ENCODE data around the gene ATP2A2.

ATP2A2 gene

DNA sequence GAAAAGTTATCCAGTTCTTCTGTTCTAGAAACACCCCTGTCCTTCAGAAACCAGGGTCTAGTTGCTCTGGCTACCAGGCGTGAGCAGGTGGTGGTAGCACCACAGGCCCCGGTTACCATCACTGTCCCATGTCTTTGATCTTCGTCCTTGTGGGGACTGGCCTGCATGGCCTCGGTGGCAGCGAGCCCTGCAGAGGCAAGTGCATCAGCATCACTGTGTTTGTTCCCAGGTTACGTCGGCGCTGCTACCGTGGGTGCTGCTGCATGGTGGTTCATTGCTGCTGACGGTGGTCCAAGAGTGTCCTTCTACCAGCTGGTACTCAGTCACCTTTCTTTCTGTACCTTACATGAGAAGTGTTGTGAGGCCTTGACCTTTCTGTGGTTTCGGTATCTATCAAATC is 63.6 kb downstream of the ATP2A2 start:
- TF ChIP-seq, protein P1, sequence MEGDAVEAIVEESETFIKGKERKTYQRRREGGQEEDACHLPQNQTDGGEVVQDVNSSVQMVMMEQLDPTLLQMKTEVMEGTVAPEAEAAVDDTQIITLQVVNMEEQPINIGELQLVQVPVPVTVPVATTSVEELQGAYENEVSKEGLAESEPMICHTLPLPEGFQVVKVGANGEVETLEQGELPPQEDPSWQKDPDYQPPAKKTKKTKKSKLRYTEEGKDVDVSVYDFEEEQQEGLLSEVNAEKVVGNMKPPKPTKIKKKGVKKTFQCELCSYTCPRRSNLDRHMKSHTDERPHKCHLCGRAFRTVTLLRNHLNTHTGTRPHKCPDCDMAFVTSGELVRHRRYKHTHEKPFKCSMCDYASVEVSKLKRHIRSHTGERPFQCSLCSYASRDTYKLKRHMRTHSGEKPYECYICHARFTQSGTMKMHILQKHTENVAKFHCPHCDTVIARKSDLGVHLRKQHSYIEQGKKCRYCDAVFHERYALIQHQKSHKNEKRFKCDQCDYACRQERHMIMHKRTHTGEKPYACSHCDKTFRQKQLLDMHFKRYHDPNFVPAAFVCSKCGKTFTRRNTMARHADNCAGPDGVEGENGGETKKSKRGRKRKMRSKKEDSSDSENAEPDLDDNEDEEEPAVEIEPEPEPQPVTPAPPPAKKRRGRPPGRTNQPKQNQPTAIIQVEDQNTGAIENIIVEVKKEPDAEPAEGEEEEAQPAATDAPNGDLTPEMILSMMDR (conservative IDR thresholded peaks at IDR 0.05; ENCODE audit: control insufficient read depth, insufficient read depth, low read depth, low read length) = no peak
- H3K4me3 ChIP-seq (ENCODE audit: control insufficient read depth, low read depth, low read length) = no peak overlapping the region

DNA sequence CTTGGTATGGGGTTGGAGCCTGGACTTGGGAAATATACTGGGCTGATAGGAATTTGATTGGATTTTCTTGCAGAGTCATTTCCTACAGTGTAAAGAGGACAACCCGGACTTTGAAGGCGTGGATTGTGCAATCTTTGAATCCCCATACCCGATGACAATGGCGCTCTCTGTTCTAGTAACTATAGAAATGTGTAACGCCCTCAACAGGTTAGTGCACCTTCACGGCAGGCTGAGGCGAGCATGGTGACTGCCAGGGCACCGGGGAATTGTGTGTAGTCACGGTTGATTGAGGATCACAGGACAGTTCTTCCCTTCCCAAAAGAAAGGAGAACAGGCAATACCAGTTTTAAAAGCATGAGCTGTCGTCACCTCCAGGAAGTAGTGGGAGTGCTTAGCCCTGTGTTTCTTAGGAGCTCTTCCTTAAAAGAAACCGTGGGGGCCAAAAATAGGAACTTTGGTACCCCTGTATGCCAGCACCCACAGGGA is 64.2 kb downstream of the ATP2A2 start:
- TF ChIP-seq, protein P1 (conservative IDR thresholded peaks at IDR 0.05; ENCODE audit: control insufficient read depth, insufficient read depth, low read depth, low read length) = no peak
- no peak overlapping the region for H3K4me3 ChIP-seq (ENCODE audit: control insufficient read depth, low read depth, low read length)
- no peak for DNase-seq (ENCODE audit: low read depth)

More for the DNA sequence above, 63.6 kb downstream of the ATP2A2 start:
- DNase-seq (ENCODE audit: low read depth) = no peak

DNA sequence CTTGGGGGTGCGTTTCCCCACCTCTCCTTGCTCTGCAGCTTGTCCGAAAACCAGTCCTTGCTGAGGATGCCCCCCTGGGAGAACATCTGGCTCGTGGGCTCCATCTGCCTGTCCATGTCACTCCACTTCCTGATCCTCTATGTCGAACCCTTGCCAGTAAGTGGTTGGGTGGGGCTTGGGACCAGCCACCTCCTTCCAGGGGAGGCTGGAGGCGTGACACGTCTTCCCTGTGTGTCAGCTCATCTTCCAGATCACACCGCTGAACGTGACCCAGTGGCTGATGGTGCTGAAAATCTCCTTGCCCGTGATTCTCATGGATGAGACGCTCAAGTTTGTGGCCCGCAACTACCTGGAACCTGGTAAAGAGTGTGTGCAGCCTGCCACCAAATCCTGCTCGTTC is 64.9 kb downstream of the ATP2A2 start:
- TF ChIP-seq, protein P1 (conservative IDR thresholded peaks at IDR 0.05; ENCODE audit: control insufficient read depth, insufficient read depth, low read depth, low read length) = no peak
- no peak overlapping the region for H3K4me3 ChIP-seq (ENCODE audit: control insufficient read depth, low read depth, low read length)
- DNase-seq (ENCODE audit: low read depth) = no peak

DNA sequence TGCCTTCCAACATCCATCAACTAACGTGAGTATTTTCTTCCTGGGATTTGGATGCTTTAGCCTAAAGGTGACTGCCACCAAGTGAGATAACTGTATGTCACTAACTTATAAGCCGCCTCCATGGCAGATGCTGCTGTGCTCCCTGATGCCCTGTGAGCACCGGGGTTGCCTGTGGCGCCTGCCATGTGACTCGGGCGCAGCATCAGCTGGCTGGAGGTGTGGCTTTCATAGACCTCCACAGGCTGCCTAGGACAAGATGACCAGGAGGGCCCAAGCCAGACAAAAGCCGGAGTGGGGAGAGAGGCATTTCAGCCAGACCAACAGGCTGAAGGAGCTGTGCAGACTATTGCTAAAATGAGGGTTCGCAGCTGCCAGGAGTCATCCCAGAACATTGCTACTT is 66.7 kb downstream of the ATP2A2 start:
- TF ChIP-seq, protein P1 (conservative IDR thresholded peaks at IDR 0.05; ENCODE audit: control insufficient read depth, insufficient read depth, low read depth, low read length) = no peak
- H3K4me3 ChIP-seq (ENCODE audit: control insufficient read depth, low read depth, low read length) = no peak overlapping the region

DNA sequence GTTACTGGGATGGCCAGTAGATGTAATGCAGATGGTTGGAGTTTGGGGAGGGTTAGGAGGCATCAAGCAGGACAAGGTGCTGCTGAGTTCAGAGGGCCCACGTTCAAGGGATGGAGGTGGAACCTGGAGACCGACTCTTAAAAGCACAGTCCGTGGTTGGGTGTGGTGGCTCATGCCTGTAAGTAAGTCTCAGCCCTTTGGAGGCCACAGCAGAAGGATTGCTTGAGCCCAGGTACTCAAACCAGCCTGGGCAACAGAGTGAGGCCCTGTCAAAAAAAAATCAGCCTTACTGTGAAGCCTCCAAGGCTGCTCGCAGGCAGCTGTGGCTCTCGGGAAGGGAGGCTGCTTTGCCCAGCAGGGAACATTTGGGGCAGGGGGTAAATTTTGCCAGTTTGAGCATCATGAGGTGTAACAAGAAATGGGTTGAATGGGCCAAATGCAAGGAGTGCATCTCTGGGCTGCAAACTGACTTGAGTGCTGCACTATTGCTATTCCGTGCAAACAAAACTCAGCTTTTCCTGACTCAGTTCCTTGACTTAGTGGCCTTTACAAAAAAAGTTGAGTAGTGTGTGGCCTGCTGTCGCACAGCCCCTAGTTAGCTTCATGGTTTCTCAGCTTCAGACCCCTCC is 67.5 kb downstream of the ATP2A2 start:
- TF ChIP-seq, protein P1 (conservative IDR thresholded peaks at IDR 0.05; ENCODE audit: control insufficient read depth, insufficient read depth, low read depth, low read length) = no peak
- no peak for DNase-seq (ENCODE audit: low read depth)
- no peak overlapping the region for H3K4me3 ChIP-seq (ENCODE audit: control insufficient read depth, low read depth, low read length)

More for the DNA sequence above, 66.7 kb downstream of the ATP2A2 start:
- DNase-seq (ENCODE audit: low read depth) = no peak

DNA sequence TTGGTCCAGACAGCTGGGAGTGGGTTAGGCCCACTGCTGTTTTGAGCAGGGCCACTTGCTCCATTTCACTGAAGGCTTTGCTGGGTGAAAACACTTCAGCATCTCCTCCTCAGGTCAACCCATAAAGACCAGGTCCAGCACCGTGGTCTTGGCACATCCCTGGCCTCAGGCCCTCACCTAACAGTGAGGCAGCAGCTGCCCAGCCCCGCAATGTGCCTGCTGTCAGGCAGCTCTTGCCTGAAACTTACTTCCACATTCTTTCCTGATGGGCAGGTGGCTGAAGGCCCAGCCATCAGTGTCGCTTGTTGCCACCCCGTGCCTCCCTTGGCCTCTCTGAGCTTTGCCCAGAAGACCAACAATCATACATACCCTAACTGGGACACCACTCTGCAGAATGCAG is 68.0 kb downstream of the ATP2A2 start:
- H3K4me3 ChIP-seq (ENCODE audit: control insufficient read depth, low read depth, low read length) = no peak overlapping the region
- no peak for DNase-seq (ENCODE audit: low read depth)
- TF ChIP-seq, protein P1 (conservative IDR thresholded peaks at IDR 0.05; ENCODE audit: control insufficient read depth, insufficient read depth, low read depth, low read length) = no peak

Measured in fibroblast of mammary gland (primary cell).